Spleen (tissue), 7 donors: ENCODE results near the gene HAS3.

Experiments used
- POLR2A ChIP-seq, 3 donors: fragments of 450-650 bp; IDR thresholded peaks; one replicate each; pipeline ENCODE4 v1.5.1; 2017; ENCODE audit warnings: antibody characterized with exemption in 3 of 3, mild to moderate bottlenecking in 1 of 3
- POLR2AphosphoS5 ChIP-seq, 3 donors: sonication (generic); formaldehyde crosslinking; IDR thresholded peaks; one replicate each; pipeline ENCODE4 v1.5.1; 2017; ENCODE audit warnings: antibody characterized with exemption in 3 of 3
- TF ChIP-seq, protein P1 (sequence below), 11 experiments: fragments of 200-600 bp in 7 of 11; fragments of 450-650 bp in 4 of 11; sonication (generic) in 4 of 11; IDR thresholded peaks in 8 of 11; conservative IDR thresholded peaks in 3 of 11; 1 replicate in 7 of 11; 2 replicates in 4 of 11; pipeline versions ENCODE4 v1.4.0 to v1.8.0; 2016 to 2021; ENCODE audit warnings: antibody characterized with exemption in 11 of 11, inconsistent platforms in 4 of 11, mild to moderate bottlenecking in 1 of 11
- donor health status: DM: no; HTN: no; CAD: no; lungs with moderate emphysema.
- donor health status: DM: no; HTN: no; CAD: no.
- donor health status: DM: no; HTN: no; CAD: no.

- TF ChIP-seq, protein P1, sequence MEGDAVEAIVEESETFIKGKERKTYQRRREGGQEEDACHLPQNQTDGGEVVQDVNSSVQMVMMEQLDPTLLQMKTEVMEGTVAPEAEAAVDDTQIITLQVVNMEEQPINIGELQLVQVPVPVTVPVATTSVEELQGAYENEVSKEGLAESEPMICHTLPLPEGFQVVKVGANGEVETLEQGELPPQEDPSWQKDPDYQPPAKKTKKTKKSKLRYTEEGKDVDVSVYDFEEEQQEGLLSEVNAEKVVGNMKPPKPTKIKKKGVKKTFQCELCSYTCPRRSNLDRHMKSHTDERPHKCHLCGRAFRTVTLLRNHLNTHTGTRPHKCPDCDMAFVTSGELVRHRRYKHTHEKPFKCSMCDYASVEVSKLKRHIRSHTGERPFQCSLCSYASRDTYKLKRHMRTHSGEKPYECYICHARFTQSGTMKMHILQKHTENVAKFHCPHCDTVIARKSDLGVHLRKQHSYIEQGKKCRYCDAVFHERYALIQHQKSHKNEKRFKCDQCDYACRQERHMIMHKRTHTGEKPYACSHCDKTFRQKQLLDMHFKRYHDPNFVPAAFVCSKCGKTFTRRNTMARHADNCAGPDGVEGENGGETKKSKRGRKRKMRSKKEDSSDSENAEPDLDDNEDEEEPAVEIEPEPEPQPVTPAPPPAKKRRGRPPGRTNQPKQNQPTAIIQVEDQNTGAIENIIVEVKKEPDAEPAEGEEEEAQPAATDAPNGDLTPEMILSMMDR (IDR thresholded peaks at IDR 0.05 in 8 of 11, conservative IDR thresholded peaks at IDR 0.05 in 3 of 11): no peak
- no peak for TF ChIP-seq POLR2A (IDR thresholded peaks at IDR 0.05)
- TF ChIP-seq POLR2AphosphoS5 (IDR thresholded peaks at IDR 0.05): no peak
Measured at GRCh38 chr16:69078073-69078472, 27.4 kb upstream of the HAS3 start.
